HG03558 (cell line): Measurements from ENCODE around the gene SERPINI2.

Experiments used
- ATAC-seq: cut with Tn5 transposase; IDR thresholded peaks from one replicate; pipeline ENCODE4 v1.9.1; 2021; ENCODE audit warnings: moderate number of reproducible peaks; ENCODE audit not compliant: unreplicated experiment; ENCODE audit errors: extremely low read depth

The SERPINI2 gene, protein sequence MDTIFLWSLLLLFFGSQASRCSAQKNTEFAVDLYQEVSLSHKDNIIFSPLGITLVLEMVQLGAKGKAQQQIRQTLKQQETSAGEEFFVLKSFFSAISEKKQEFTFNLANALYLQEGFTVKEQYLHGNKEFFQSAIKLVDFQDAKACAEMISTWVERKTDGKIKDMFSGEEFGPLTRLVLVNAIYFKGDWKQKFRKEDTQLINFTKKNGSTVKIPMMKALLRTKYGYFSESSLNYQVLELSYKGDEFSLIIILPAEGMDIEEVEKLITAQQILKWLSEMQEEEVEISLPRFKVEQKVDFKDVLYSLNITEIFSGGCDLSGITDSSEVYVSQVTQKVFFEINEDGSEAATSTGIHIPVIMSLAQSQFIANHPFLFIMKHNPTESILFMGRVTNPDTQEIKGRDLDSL

DNA sequence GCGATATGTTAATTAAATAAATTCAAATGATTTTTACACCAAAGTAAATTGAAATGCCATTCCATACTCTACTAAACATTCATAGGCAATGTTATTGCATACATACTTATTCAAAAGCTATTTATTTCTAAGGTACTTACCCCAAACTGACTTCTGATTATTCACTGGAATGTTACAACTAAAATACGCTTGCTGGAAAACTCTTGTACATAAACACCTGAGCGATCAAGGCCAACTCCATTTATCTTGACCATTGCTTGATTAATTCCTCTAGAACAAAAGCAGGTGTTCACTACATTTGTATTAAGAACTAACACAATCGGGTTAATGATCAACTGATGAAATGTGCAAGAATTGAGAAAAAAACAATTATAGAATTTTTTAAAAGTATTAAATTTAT, at the start of gene SERPINI2:
TSS of gene SERPINI2 (minus strand) at position 180 of the 400 bp plus-strand sequence. CDS start 2,208 bp downstream, outside the sequence.
- no peak for ATAC-seq

GRCh38 chr3:167521006-167521355, 47.1 kb upstream of the SERPINI2 start:
- no peak for ATAC-seq

DNA sequence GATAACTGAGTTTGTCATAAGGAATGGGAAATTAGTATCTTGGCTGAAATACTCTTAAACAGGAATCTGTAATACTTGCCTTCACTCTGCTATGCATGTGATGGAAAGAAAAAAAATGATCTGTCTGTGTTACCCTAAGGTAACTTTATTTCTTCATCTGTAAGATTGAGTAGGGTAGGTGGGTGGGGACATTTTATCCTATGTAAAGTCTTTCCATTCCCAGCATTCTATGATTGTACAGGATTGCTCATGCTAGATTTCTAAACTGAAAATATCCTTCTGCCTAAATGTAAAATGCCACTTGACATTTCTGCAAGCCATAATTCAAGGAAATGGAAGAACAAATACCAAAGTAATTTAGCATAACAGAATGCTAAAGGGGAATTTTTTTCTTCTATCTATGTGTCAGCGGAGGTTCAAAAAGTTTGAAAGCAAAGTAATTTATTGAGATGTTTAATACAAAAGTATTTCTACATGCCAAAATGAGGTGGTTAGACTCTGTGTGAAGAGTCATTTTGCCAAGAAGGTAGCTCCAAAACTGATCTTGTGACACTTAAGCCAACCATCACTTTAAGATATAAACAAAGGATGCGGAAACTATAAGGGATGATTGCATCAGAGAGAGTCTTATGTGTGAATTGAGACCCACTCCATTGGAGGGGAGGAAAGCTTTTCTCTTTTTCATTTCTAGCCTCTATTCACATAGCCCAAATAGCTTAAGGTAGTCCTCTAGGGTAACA, 46.6 kb upstream of the SERPINI2 start:
- ATAC-seq, result no peak

- no peak for ATAC-seq
Observed at GRCh38 chr3:167507954-167508353, 34.1 kb upstream of the SERPINI2 start.

- ATAC-seq, result no peak
Observed at GRCh38 chr3:167502401-167502800, 28.6 kb upstream of the SERPINI2 start.

DNA sequence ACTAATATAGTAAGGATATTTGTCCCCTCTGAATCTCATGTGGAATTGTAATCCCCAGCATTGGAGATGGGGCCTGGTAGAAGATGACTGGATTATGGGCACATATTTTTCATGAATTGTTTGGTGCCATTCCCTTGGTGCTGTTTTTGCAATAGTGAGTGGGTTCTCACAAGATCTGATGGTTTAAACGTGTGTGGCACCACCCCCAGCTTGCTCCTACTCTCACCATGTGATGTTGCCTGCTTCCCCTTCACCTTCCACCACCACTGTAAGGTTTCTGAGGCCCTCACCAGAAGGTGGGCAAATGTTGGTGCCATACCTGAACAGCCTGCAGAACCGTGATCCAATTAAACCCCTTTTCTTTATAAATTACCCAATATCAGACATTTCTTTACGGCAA, 28.1 kb upstream of the SERPINI2 start:
- ATAC-seq, result no peak

- ATAC-seq, result no peak
Observed at GRCh38 chr3:167497903-167498302, 24.1 kb upstream of the SERPINI2 start.

- no peak for ATAC-seq
Observed at GRCh38 chr3:167493244-167493643, 19.4 kb upstream of the SERPINI2 start.

- no peak for ATAC-seq
Observed at GRCh38 chr3:167491621-167492020, 17.8 kb upstream of the SERPINI2 start.

DNA sequence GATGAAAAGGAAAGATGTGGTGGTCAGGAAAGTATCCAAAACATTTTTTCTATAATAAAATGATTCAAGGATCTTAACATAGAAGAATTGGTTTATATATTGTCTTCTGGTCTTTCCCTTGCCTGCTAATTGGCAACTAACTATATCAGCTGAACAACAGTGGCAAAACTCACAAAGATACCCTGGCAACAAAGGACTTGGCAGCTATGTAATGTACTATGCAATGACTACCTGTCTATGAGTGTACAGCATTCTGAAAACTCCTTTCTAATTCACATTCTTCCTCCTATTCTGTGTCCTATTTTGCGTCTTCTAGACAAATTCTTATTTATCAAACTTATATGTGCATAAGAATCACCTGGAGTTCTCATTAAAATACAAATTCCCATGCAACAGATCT, 15.7 kb upstream of the SERPINI2 start:
- ATAC-seq, result no peak

- ATAC-seq, result no peak
Observed at GRCh38 chr3:167487556-167487955, 13.7 kb upstream of the SERPINI2 start.

DNA sequence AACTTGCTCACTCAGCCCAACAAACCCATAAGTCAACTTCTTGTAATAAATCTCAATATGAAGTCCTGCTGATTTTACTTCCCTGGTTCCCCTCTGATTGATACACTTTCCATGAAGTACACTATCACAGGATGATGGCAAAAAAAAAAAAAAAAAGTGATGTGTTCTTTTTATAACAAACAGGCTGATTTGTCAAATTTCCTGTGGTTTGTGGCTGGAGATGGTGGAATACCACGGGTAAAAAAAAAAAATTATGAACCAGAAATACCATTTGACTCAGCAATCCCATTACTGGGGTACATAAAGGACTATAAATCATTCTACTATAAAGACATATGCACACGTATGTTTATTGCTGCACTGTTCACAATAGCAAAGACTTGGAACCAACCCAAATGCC, 10.7 kb upstream of the SERPINI2 start:
- no peak for ATAC-seq

GRCh38 chr3:167483708-167484475, 10.1 kb upstream of the SERPINI2 start:
- no peak for ATAC-seq

- no peak for ATAC-seq
Observed at GRCh38 chr3:167481164-167481563, 7.3 kb upstream of the SERPINI2 start.

DNA sequence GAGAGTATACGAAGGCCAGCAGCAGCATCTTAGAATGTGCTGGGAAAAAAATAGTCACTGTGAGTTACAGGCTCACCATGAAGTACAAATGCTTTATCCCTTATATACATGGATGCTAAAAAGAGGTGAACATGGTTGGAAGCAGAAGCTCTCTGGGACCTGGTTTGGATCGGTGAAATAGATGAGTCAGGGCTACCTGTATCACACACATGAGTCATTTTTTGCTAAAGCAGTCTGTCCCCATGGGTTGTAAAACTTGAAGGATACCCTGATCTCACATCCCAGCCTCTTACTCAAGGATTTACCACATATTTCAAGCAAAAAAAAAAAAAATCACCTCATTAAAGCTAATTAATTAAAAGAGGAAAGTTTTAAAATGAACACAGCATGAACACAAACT, 6.9 kb upstream of the SERPINI2 start:
- no peak for ATAC-seq

- ATAC-seq, result no peak
Observed at GRCh38 chr3:167469381-167469780, 4.5 kb downstream of the SERPINI2 start.

- ATAC-seq, result no peak
Observed at GRCh38 chr3:167467848-167468611, 5.8 kb downstream of the SERPINI2 start.

DNA sequence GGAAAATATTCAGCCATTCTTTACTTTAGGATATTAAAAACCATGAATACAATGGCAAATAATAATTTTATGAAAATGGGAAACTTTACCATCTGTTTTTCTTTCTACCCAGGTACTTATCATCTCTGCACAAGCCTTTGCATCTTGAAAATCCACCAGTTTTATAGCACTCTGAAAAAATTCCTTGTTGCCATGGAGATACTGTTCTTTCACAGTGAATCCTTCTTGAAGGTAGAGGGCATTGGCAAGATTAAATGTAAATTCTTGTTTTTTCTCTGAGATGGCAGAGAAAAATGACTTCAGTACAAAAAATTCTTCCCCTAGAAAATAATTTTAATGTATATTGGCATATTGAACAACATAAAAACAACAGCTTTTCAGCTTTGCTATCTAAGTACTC, 6.9 kb downstream of the SERPINI2 start:
- ATAC-seq, result no peak

DNA sequence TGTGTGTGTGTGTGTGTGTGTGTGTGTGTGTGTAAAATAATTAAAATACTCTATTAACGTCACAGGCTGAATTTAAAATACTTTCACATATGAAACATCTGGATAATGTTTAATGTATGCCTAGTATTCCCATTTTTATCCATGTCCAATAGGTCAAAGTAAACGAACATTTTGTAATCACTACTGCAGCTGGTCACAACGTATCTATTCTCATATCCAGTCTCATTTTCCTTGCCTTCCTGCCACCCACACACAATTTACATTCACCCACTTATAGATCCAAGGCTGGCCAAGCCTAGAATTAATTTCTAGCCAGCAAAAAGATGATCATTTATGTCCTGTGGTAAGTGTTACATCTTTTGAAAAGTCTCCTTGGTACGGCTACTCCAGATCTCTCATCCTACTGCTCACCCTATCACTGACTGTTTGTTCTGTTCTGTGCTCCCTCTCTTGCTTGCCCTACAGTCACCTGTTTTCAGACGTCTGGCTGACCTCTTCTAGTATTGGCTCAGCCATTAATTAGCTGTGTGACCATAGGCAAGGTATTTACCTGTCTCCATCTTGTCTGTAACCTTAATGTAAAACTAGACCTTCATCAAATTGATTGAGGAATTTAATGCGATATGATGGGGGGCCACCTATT, 17.6 kb downstream of the SERPINI2 start:
- no peak for ATAC-seq

GRCh38 chr3:167453815-167454214, 20.0 kb downstream of the SERPINI2 start:
- ATAC-seq, result no peak
